Stimulated activated memory B cell treated with anti-CD40 and anti-IgM and Interleukin-4, amounts not matched to agents 10 μg/mL and 1 μg/mL and 100 μg/mL, for 72 hours (primary cell): Measurements from ENCODE around the gene SSUH2.
"Not testable (repeated sequence)": the region's sequence is repeated elsewhere in the genome, so short reads cannot be mapped to it uniquely, and the experiment has no call there.

Source experiments
- ATAC-seq: fragments of 150-1000 bp; cut with Tn5 transposase; 2 replicates; pipeline ENCODE4 v1.10.0; 2021
- H3K27ac Mint-ChIP-seq: one replicate; pipeline ENCODE4 v1.8.0; 2022; ENCODE audit warnings: mild to moderate bottlenecking, mixed read lengths
- H3K27me3 Mint-ChIP-seq: one replicate; pipeline ENCODE4 v1.8.0; 2022; ENCODE audit warnings: mixed read lengths
- H3K36me3 Mint-ChIP-seq: one replicate; pipeline ENCODE4 v1.8.0; 2022; ENCODE audit warnings: mixed read lengths
- H3K4me1 Mint-ChIP-seq: one replicate; pipeline ENCODE4 v1.8.0; 2022; ENCODE audit warnings: mixed read lengths
- H3K4me3 Mint-ChIP-seq: one replicate; pipeline ENCODE4 v1.8.0; 2022; ENCODE audit warnings: mild to moderate bottlenecking, moderate library complexity, mixed read lengths
- H3K9me3 Mint-ChIP-seq: one replicate; pipeline ENCODE4 v1.8.0; 2022; ENCODE audit warnings: mixed read lengths

The SSUH2 gene, protein sequence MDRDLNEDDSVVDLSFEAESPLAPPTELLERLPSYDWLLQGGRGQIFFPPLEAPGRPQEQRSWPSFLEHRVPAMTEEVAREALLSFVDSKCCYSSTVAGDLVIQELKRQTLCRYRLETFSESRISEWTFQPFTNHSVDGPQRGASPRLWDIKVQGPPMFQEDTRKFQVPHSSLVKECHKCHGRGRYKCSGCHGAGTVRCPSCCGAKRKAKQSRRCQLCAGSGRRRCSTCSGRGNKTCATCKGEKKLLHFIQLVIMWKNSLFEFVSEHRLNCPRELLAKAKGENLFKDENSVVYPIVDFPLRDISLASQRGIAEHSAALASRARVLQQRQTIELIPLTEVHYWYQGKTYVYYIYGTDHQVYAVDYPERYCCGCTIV

GRCh38 chr3:8644748-8645390 lies at the start of gene SSUH2:
SSUH2 (minus strand) TSS chr3:8644798; CDS start chr3:8644758, 40 bp downstream.
- Mint-ChIP-seq H3K27me3 (peaks cover 20% of the 10 kb centered on the region), H3K4me1 (no peaks in the 10 kb centered on the region), H3K27ac (no peak within 1 kb of the TSS), H3K4me3 (no peak within 1 kb of the TSS), H3K9me3 (no peaks in the 10 kb centered on the region), H3K36me3 (no peaks in the 10 kb centered on the region)
- peak; percentile 25 for ATAC-seq

DNA sequence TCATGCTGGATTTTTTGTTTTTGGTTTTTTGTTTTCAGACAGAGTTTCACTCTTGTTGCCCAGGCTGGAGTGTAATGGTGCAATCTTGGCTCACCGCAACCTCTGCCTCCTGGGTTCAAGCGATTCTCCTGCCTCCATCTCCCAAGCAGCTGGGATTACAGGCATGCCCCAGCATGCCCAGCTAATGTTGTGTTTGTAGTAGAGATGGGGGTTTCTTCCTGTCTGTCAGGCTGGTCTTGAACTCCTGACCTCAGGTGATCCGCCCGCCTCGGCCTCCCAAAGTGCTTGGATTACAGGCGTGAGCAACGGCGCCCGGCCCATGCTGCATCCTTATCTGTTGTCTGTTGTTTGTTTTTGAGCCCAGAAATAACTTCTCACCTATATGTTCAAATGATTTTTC lies 46.7 kb upstream of the SSUH2 start:
- H3K36me3 Mint-ChIP-seq, H3K4me3 Mint-ChIP-seq, H3K9me3 Mint-ChIP-seq, H3K4me1 Mint-ChIP-seq, H3K27ac Mint-ChIP-seq, ATAC-seq: not testable (repeated sequence)
- peaks cover 35% of the 10 kb centered on the region for H3K27me3 Mint-ChIP-seq

GRCh38 chr3:8684992-8685391 lies 40.4 kb upstream of the SSUH2 start:
- H3K4me1 Mint-ChIP-seq, ATAC-seq, H3K4me3 Mint-ChIP-seq, H3K9me3 Mint-ChIP-seq, H3K36me3 Mint-ChIP-seq, H3K27ac Mint-ChIP-seq: not testable (repeated sequence)
- H3K27me3 Mint-ChIP-seq: peaks cover 32% of the 10 kb centered on the region

- H3K4me1 Mint-ChIP-seq, ATAC-seq, H3K36me3 Mint-ChIP-seq, H3K9me3 Mint-ChIP-seq, H3K4me3 Mint-ChIP-seq, H3K27ac Mint-ChIP-seq: not testable (repeated sequence)
- peaks cover 24% of the 10 kb centered on the region for H3K27me3 Mint-ChIP-seq
These were observed 38.4 kb upstream of the SSUH2 start for GRCh38 chr3:8682850-8683574.

DNA sequence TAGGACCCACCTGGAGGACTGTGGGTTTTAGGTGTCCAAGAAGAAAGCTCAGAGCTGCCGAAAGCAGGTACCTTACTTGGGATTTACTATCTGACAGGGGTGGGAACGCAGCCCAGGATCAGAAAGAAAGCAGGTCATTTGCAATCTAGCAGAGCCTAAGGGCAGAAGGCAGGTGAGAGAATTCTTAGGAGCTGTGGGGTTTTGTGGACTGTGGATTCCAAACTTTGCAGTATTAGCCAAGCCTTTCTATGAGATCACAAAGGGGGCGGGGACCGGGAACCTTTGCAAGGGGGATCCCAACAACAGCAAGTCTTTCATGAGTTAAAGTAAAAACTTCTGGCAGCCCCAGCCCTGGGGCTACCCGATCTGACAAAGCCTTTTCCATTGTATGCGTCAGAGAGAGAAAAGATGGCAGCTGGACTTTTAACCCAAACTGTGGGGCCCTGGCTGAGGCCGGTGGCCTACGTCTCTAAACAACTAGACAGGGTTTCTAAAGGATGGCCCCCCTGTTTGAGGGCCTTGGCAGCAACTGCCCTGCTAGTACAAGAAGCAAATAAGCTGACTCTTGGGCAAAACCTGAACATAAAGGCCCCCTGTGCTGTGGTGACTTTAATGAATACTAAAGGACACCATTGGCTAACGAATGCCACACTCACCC lies 37.4 kb upstream of the SSUH2 start:
- not testable (repeated sequence) for ATAC-seq, H3K9me3 Mint-ChIP-seq, H3K4me3 Mint-ChIP-seq, H3K27ac Mint-ChIP-seq, H3K36me3 Mint-ChIP-seq, H3K4me1 Mint-ChIP-seq
- peaks cover 24% of the 10 kb centered on the region for H3K27me3 Mint-ChIP-seq

- no peak overlapping the region for H3K27ac Mint-ChIP-seq
- peak; percentile 8 for ATAC-seq
- H3K9me3 Mint-ChIP-seq: no peaks in the 10 kb centered on the region
- peaks cover 24% of the 10 kb centered on the region for H3K27me3 Mint-ChIP-seq
- H3K4me3 Mint-ChIP-seq: no peak overlapping the region
- H3K36me3 Mint-ChIP-seq: no peaks in the 10 kb centered on the region
- peaks cover 7% of the 10 kb centered on the region for H3K4me1 Mint-ChIP-seq
These were observed 36.8 kb upstream of the SSUH2 start for GRCh38 chr3:8681349-8681748.

DNA sequence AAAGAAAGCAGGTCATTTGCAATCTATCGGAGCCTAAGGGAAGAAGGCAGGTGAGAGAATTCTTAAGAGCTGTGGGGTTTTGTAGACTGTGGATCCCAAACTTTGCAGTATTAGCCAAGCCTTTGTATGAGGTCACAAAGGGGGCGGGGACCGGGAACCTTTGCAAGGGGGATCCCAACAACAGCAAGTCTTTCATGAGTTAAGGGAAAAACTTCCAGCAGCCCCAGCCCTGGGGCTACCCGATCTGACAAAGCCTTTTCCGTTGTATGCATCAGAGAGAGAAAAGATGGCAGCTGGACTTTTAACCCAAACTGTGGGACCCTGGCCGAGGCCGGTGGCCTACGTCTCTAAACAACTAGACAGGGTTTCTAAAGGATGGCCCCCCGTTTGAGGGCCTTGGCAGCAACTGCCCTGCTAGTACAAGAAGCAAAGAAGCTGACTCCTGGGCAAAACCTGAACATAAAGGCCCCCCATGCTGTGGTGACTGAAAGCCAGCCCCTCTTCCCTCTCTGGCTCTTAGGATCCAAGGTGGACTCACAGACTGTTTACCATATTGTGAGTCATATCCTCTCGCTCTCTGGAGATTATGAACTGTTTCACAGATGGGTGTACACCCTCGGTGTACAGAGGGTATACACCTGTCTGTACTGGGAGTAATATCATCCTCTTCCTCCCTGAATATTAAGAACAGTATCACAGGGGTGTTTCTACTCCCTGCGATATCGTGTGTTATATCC lies 35.4 kb upstream of the SSUH2 start:
- H3K4me3 Mint-ChIP-seq, H3K4me1 Mint-ChIP-seq, H3K27ac Mint-ChIP-seq, H3K36me3 Mint-ChIP-seq, H3K9me3 Mint-ChIP-seq, ATAC-seq: not testable (repeated sequence)
- H3K27me3 Mint-ChIP-seq: peaks cover 30% of the 10 kb centered on the region

DNA sequence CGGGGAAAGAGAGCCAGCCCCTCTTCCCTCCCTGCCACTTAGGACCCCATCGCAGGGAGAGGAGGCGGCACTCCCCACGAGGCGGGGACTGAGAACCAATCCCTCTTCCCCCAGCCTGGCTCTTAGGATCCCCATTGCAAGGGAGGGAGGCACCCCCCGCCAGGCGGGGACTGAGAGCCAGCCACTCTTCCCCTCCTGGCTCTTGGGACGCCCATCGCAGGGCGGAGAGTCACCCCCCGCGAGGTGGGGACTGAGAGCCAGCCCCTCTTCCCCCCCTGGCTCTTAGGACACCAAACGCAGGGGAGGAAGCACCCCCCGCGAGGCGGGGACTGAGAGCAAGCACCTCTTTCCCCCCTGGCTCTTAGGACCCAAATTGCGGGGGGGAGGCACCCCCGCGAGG lies 34.2 kb upstream of the SSUH2 start:
- Mint-ChIP-seq H3K4me3 (no peak overlapping the region), H3K27ac (no peak overlapping the region), H3K4me1 (peaks cover 7% of the 10 kb centered on the region), H3K9me3 (no peaks in the 10 kb centered on the region), H3K36me3 (no peaks in the 10 kb centered on the region), H3K27me3 (peaks cover 32% of the 10 kb centered on the region)
- ATAC-seq: no peak

- not testable (repeated sequence) for H3K4me3 Mint-ChIP-seq, H3K36me3 Mint-ChIP-seq, H3K4me1 Mint-ChIP-seq, H3K27ac Mint-ChIP-seq, ATAC-seq, H3K9me3 Mint-ChIP-seq
- peaks cover 26% of the 10 kb centered on the region for H3K27me3 Mint-ChIP-seq
These were observed 32.7 kb upstream of the SSUH2 start for GRCh38 chr3:8677258-8677657.

DNA sequence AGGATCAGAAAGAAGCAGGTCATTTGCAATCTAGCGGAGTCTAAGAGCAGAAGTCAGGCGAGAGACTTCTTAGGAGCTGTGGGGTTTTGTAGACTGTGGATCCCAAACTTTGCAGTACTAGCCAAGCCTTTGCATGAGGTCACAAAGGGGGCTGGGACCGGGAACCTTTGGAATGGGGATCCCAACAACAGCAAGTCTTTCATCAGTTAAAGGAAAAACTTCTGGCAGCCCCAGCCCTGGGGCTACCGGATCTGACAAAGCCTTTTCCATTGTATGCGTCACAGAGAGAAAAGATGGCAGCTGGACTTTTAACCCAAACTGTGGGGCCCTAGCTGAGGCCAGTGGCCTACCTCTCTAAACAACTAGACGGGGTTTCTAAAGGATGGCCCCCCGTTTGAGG lies 31.0 kb upstream of the SSUH2 start:
- not testable (repeated sequence) for H3K9me3 Mint-ChIP-seq, H3K36me3 Mint-ChIP-seq, H3K27ac Mint-ChIP-seq, H3K4me1 Mint-ChIP-seq, H3K4me3 Mint-ChIP-seq, ATAC-seq
- peaks cover 20% of the 10 kb centered on the region for H3K27me3 Mint-ChIP-seq

DNA sequence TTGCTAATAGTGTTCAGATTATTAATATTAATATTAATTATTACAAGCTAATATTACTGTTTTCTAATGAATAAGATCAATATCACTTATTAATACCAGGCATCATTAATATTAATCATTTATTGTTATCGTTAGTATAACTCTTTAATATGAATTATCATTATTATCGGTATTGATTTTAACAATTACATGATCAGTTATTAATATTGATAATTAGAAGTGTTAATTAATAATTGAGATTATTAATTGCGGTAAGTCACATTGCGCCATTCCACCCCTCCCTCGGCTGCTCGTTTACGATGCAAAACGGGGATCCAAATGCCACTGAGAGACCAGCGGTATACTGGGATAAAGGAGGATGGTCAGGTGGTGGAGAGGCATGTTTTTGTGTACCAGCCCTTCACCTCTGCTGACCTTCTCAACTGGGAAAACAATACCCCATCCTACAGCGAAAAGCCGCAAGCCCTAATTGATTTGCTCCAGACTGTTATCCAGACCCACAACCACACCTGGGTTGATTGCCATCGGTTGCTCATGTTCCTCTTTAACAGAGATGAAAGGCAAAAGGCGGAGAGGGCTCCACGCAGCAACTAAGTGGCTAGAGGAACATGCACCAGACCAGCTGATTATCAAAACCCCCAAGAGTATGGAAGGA lies 28.6 kb upstream of the SSUH2 start:
- Mint-ChIP-seq H3K9me3 (peaks cover 6% of the 10 kb centered on the region), H3K27me3 (peaks cover 8% of the 10 kb centered on the region), H3K4me1 (no peaks in the 10 kb centered on the region), H3K27ac (no peak overlapping the region), H3K36me3 (no peaks in the 10 kb centered on the region), H3K4me3 (no peak overlapping the region)
- no peak for ATAC-seq

DNA sequence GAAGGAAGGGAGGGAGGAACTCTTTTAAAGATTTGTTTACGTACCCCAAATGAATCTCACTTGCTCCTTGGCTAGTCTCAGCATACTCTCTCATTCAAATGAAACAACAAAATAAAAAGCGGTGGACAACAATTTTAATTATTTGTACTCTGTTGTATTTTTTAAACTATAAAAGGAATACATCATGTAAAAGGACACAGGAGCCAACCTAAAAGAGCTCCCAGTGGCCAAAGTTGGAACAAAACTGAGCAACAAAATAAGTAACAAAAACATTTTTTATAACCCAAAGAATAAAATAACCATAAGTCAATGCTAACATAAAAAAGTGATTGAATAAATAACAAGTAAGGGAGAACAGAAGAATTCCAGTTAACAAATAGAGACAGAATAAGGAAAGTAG lies 24.4 kb upstream of the SSUH2 start:
- no peak overlapping the region for H3K27ac Mint-ChIP-seq
- H3K4me3 Mint-ChIP-seq: no peak overlapping the region
- H3K4me1 Mint-ChIP-seq: peaks cover 12% of the 10 kb centered on the region
- peaks cover 14% of the 10 kb centered on the region for H3K27me3 Mint-ChIP-seq
- no peak for ATAC-seq
- no peaks in the 10 kb centered on the region for H3K36me3 Mint-ChIP-seq
- peaks cover 6% of the 10 kb centered on the region for H3K9me3 Mint-ChIP-seq

DNA sequence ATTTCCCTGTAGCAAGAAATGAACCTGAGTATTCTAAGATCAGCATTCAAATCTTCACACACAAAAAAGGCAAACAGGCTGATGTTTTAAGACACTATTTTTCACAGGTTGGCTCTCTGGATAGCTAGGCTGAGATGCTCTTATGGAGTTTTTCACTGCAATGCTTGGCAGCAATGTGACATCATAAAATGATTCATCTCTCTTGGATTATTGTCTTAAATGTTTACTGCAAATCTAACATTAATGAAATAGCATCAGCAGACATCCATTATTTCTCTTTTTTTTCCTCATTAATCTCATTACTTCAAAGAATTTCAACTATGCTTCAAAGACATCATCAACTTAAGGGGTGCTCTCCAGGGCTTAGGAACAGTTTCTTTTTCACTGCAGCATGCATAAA lies 23.6 kb upstream of the SSUH2 start:
- Mint-ChIP-seq H3K4me1 (peaks cover 12% of the 10 kb centered on the region), H3K4me3 (no peak overlapping the region), H3K36me3 (no peaks in the 10 kb centered on the region), H3K27me3 (peaks cover 19% of the 10 kb centered on the region), H3K27ac (no peak overlapping the region), H3K9me3 (peaks cover 6% of the 10 kb centered on the region)
- ATAC-seq: no peak

DNA sequence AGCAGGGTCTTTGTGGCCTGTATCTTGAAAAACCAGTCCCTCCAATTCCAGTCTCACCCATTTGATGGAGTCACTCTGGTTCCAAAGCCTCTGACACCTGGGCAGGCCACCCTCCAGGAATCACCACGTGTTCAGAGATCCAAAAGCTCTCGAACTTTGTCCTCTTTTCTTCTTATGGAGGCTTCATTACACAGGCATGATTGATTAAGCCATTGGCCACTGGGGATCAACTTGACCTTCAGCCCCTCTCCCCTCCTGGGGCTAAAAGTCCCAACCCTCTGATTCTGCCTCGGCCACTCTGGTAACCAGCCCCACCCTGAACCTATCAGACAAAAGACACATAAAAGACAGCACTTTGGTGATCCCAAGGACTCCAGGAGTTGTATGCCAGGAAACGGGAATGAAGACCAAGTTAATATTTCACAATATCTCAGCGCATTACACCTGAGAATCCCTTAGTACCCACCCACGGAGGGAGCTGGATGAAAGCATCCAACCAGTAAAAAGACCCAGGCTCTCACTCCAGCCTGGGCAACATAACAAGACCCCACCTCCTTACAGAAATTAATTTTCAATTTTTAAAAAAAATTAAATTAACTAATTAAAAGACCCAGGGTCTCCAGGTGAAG lies 23.0 kb upstream of the SSUH2 start:
- no peak overlapping the region for H3K27ac Mint-ChIP-seq

More for the DNA sequence above, 23.0 kb upstream of the SSUH2 start:
- no peaks in the 10 kb centered on the region for H3K36me3 Mint-ChIP-seq
- H3K4me1 Mint-ChIP-seq: peaks cover 12% of the 10 kb centered on the region
- no peak for ATAC-seq
- peaks cover 21% of the 10 kb centered on the region for H3K27me3 Mint-ChIP-seq
- peaks cover 6% of the 10 kb centered on the region for H3K9me3 Mint-ChIP-seq
- no peak overlapping the region for H3K4me3 Mint-ChIP-seq
